Keratinocyte (primary cell): ENCODE measurements around the gene BRINP3. TPM values are rescaled to one million over a fixed set of nuclear protein-coding genes. Genes with fewer than 3 reads are reported as not detected.

Source experiments
- DNase-seq: peaks from one replicate; pipeline ENCODE4 v3.0.0-alpha.2; 2011; ENCODE audit warnings: low read depth, missing footprints, low spot score
- FAIRE-seq: peaks from 2 replicates; lab custom pipeline; 2011; peaks lifted over from hg19 to GRCh38; lab: Jason Lieb, UNC
- H2AFZ ChIP-seq: 2 replicates; pipeline ENCODE4 v1.6.0; 2012; ENCODE audit warnings: low read length, control low read depth, inconsistent platforms; ENCODE audit not compliant: control insufficient read depth
- H3K27ac ChIP-seq: 2 replicates; pipeline ENCODE4 v1.5.1; 2011; ENCODE audit warnings: low read length; ENCODE audit not compliant: control insufficient read depth, insufficient read depth
- H3K27me3 ChIP-seq: 3 replicates; pipeline ENCODE4 v1.6.0; 2011; ENCODE audit warnings: low read length; ENCODE audit not compliant: control insufficient read depth, insufficient read depth; ENCODE audit errors: extremely low read depth
- H3K36me3 ChIP-seq, 2 experiments: 2 replicates in 1 of 2; 3 replicates in 1 of 2; pipeline ENCODE4 v1.5.1; 2011; ENCODE audit warnings: low read length in 2 of 2, mild to moderate bottlenecking in 1 of 2; ENCODE audit not compliant: control insufficient read depth in 2 of 2, insufficient read depth in 2 of 2; ENCODE audit errors: extremely low read depth in 1 of 2
- H3K4me1 ChIP-seq: 3 replicates; pipeline ENCODE4 v1.5.1; 2011; ENCODE audit warnings: low read length; ENCODE audit not compliant: control insufficient read depth, insufficient read depth; ENCODE audit errors: extremely low read depth
- H3K4me2 ChIP-seq: 3 replicates; pipeline ENCODE4 v1.6.0; 2011; ENCODE audit warnings: low read depth, low read length; ENCODE audit not compliant: control insufficient read depth, insufficient read depth; ENCODE audit errors: extremely low read depth
- H3K4me3 ChIP-seq, 3 experiments: fragments of 200-600 bp in 1 of 3; sonication (generic) in 1 of 3; 2 replicates in 2 of 3; 3 replicates in 1 of 3; pipeline ENCODE4 v1.5.1; 2011 to 2016; ENCODE audit warnings: low read length in 3 of 3, mild to moderate bottlenecking in 3 of 3, control low read depth in 2 of 3, inconsistent platforms in 1 of 3, low read depth in 1 of 3, mixed read lengths in 1 of 3, mixed run types in 1 of 3, moderate library complexity in 1 of 3; ENCODE audit not compliant: control insufficient read depth in 2 of 3, insufficient read depth in 2 of 3; ENCODE audit errors: extremely low read depth in 1 of 3
- H3K79me2 ChIP-seq: 2 replicates; pipeline ENCODE4 v1.6.0; 2012; ENCODE audit warnings: low read length; ENCODE audit not compliant: control insufficient read depth, insufficient read depth
- H3K9ac ChIP-seq: 3 replicates; pipeline ENCODE4 v1.6.0; 2011; ENCODE audit warnings: low read length; ENCODE audit not compliant: control insufficient read depth, insufficient read depth; ENCODE audit errors: extremely low read depth
- H3K9me1 ChIP-seq: 3 replicates; pipeline ENCODE4 v1.6.0; 2011; ENCODE audit warnings: low read length; ENCODE audit not compliant: control insufficient read depth, insufficient read depth; ENCODE audit errors: extremely low read depth
- H3K9me3 ChIP-seq: 2 replicates; pipeline ENCODE4 v1.5.1; 2012; ENCODE audit warnings: low read depth, low read length; ENCODE audit not compliant: control insufficient read depth
- H4K20me1 ChIP-seq: 3 replicates; pipeline ENCODE4 v1.6.0; 2011; ENCODE audit warnings: low read length; ENCODE audit not compliant: control insufficient read depth, insufficient read depth; ENCODE audit errors: extremely low read depth
- EZH2 ChIP-seq: IDR thresholded peaks from one replicate; pipeline ENCODE4 v1.6.1; 2012; ENCODE audit warnings: inconsistent platforms, mild to moderate bottlenecking, low read length, moderate library complexity
- dilution Hi-C: fragments of 300-500 bp; cut with MboI; formaldehyde crosslinking; loops from one replicate; pipeline ENCODE4 v1.7.0; 2020; ENCODE audit warnings: low sequenced_read_pairs; ENCODE audit not compliant: extremely low pct_ligation_motif_present
- polyA plus RNA-seq, 5 experiments: library from polyadenylated mRNA; depleted of rRNA in 3 of 5; stranded (reverse) in 3 of 5; stranded (forward) in 1 of 5; unstranded in 1 of 5; fragments of >200 nt; gene quantifications; 1 replicate in 1 of 5; 2 replicates in 3 of 5; 3 replicates in 1 of 5; pipeline versions ENCODE4 v1.2.1 to v1.2.3, GENCODE V29; 2011 to 2012; ENCODE audit warnings: missing spikeins in 2 of 5, low read depth in 1 of 5, low replicate concordance in 1 of 5
- TF ChIP-seq, protein P1 (sequence below), 3 experiments: IDR thresholded peaks in 1 of 3; conservative IDR thresholded peaks in 1 of 3; optimal IDR thresholded peaks in 1 of 3; 2 replicates in 2 of 3; 3 replicates in 1 of 3; pipeline versions ENCODE3 to v1.5.1; 2011; ENCODE audit warnings: low read length in 3 of 3, mild to moderate bottlenecking in 3 of 3, moderate library complexity in 2 of 3, control low read depth in 1 of 3, inconsistent platforms in 1 of 3; ENCODE audit not compliant: insufficient read depth in 2 of 3; ENCODE audit errors: extremely low read depth in 1 of 3

The BRINP3 gene
- polyA plus RNA-seq, 1 donor (not counting 4 experiments of a cell fraction or from before 2014, with no cell fraction given) = not detected

DNA sequence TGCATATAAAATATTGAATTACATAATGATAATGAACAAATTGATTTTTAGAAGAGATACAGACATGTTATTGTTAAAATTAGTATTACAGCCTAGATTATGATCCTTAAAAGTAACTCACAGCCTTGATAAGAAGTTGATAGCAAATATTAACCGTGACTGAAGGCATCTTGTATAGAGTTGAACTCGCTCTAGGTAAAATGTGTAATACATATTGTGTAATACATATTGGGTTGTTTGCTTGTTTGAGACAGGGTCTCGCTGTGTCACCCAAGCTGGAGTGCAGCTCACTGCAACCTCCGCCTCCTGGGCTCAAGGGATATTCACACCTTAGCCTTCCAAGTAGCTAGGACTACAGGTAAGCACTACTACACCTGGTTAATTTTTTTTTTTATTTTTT is 269.9 kb downstream of the BRINP3 start:
- no peak for FAIRE-seq

DNA sequence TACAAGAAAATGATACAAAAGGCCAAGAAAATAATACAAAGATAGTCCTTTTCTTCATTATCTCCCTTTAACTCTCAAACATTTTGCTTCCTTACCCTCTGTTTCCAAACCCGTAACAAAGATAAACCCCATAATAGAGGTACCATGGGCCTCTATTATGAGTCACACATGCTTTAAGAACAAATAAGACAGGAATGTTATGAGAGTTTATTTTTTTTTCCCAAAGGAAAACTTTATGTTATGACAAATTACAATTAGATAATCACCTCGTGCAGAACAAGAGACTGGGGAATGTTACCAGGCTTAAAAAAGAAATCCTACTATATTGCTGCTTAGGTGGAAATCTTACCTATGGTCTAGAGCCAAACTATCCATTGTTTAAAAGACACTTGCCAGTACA is 272.0 kb downstream of the BRINP3 start:
- DNase-seq = no peak
- Histone ChIP-seq H3K79me2 (no peaks in the 10 kb centered on the region), H3K36me3 (no peaks in the 10 kb centered on the region), H3K4me2 (no peak overlapping the region), H3K4me1 (no peaks in the 10 kb centered on the region), H3K27me3 (no peaks in the 10 kb centered on the region), H3K27ac (no peak overlapping the region), H2AFZ (no peak overlapping the region), H3K9ac (no peak overlapping the region), H3K9me1 (no peaks in the 10 kb centered on the region), H4K20me1 (no peaks in the 10 kb centered on the region), H3K4me3 (no peak overlapping the region), H3K9me3 (peaks cover 2% of the 10 kb centered on the region)
- no peak for TF ChIP-seq EZH2
- TF ChIP-seq, protein P1, sequence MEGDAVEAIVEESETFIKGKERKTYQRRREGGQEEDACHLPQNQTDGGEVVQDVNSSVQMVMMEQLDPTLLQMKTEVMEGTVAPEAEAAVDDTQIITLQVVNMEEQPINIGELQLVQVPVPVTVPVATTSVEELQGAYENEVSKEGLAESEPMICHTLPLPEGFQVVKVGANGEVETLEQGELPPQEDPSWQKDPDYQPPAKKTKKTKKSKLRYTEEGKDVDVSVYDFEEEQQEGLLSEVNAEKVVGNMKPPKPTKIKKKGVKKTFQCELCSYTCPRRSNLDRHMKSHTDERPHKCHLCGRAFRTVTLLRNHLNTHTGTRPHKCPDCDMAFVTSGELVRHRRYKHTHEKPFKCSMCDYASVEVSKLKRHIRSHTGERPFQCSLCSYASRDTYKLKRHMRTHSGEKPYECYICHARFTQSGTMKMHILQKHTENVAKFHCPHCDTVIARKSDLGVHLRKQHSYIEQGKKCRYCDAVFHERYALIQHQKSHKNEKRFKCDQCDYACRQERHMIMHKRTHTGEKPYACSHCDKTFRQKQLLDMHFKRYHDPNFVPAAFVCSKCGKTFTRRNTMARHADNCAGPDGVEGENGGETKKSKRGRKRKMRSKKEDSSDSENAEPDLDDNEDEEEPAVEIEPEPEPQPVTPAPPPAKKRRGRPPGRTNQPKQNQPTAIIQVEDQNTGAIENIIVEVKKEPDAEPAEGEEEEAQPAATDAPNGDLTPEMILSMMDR (optimal IDR thresholded peaks at IDR 0.05 in 1 of 3, IDR thresholded peaks at IDR 0.05 in 1 of 3, conservative IDR thresholded peaks at IDR 0.05 in 1 of 3; ENCODE audit: extremely low read depth in 1 of 3, insufficient read depth in 2 of 3, low read length in 3 of 3) = no peak
- no peak for FAIRE-seq
- dilution Hi-C loops = no loop called here

More for the DNA sequence above, 269.9 kb downstream of the BRINP3 start:
- H3K4me2 ChIP-seq = no peak overlapping the region
- TF ChIP-seq, protein P1 (optimal IDR thresholded peaks at IDR 0.05 in 1 of 3, IDR thresholded peaks at IDR 0.05 in 1 of 3, conservative IDR thresholded peaks at IDR 0.05 in 1 of 3; ENCODE audit: extremely low read depth in 1 of 3, insufficient read depth in 2 of 3, low read length in 3 of 3) = no peak
- TF ChIP-seq EZH2 = no peak
- H3K27me3 ChIP-seq = no peaks in the 10 kb centered on the region
- no peaks in the 10 kb centered on the region for H3K9me1 ChIP-seq
- no peak for DNase-seq
- dilution Hi-C loops = no loop called here
- H3K36me3 ChIP-seq = no peaks in the 10 kb centered on the region
- H2AFZ ChIP-seq = no peak overlapping the region
- H3K9ac ChIP-seq = no peak overlapping the region
- no peaks in the 10 kb centered on the region for H4K20me1 ChIP-seq
- peaks cover 2% of the 10 kb centered on the region for H3K9me3 ChIP-seq
- H3K4me3 ChIP-seq = no peak overlapping the region
- H3K4me1 ChIP-seq = no peaks in the 10 kb centered on the region
- no peak overlapping the region for H3K27ac ChIP-seq
- no peaks in the 10 kb centered on the region for H3K79me2 ChIP-seq
